NCI-H2227 (cell line): ENCODE results near the gene KCTD1.
A peak's percentile ranks its signal among the peaks of the same experiment; 100 is the strongest.
"Not testable (repeated sequence)": the region's sequence is repeated elsewhere in the genome, so short reads cannot be mapped to it uniquely, and the experiment has no call there.

Experiments used
- DNase-seq: peaks from one replicate; lab custom pipeline; 2025; ENCODE audit not compliant: unreplicated experiment; lab: John Stamatoyannopoulos, UW

KCTD1 gene

GRCh38 chr18:26458526-26459232 lies 89.7 kb downstream of the KCTD1 start:
- DNase-seq = no peak

- DNase-seq = no peak
These were observed 90.6 kb downstream of the KCTD1 start for GRCh38 chr18:26457611-26458353.

GRCh38 chr18:26457195-26457594 lies 91.2 kb downstream of the KCTD1 start:
- no peak for DNase-seq

- no peak for DNase-seq
These were observed 92.3 kb downstream of the KCTD1 start for GRCh38 chr18:26456070-26456491.

GRCh38 chr18:26455639-26456038 lies 92.7 kb downstream of the KCTD1 start:
- no peak for DNase-seq

GRCh38 chr18:26454616-26455015 lies 93.7 kb downstream of the KCTD1 start:
- DNase-seq = no peak

- no peak for DNase-seq
These were observed 94.2 kb downstream of the KCTD1 start for GRCh38 chr18:26454192-26454591.

GRCh38 chr18:26453386-26453901 lies 94.9 kb downstream of the KCTD1 start:
- DNase-seq = peak; percentile 63

GRCh38 chr18:26450989-26451682 lies 97.2 kb downstream of the KCTD1 start:
- no peak for DNase-seq

GRCh38 chr18:26448714-26449159 lies 99.6 kb downstream of the KCTD1 start:
- DNase-seq = no peak

- no peak for DNase-seq
These were observed 104.5 kb downstream of the KCTD1 start for GRCh38 chr18:26443853-26444252.

- DNase-seq = no peak
These were observed 106.2 kb downstream of the KCTD1 start for GRCh38 chr18:26442126-26442525.

GRCh38 chr18:26440644-26441043 lies 107.7 kb downstream of the KCTD1 start:
- DNase-seq = no peak

GRCh38 chr18:26439537-26439936 lies 108.8 kb downstream of the KCTD1 start:
- no peak for DNase-seq

- no peak for DNase-seq
These were observed 109.4 kb downstream of the KCTD1 start for GRCh38 chr18:26438980-26439379.

- not testable (repeated sequence) for DNase-seq
These were observed 110.7 kb downstream of the KCTD1 start for GRCh38 chr18:26437634-26438033.

GRCh38 chr18:26436176-26437051 lies 111.9 kb downstream of the KCTD1 start:
- DNase-seq = no peak

- DNase-seq = no peak
These were observed 112.8 kb downstream of the KCTD1 start for GRCh38 chr18:26435415-26436095.

GRCh38 chr18:26434887-26435286 lies 113.5 kb downstream of the KCTD1 start:
- DNase-seq = no peak
